Kidney (tissue), 14 donors: Measurements from ENCODE around the gene ATP10B. TPM values are rescaled to one million over a fixed set of nuclear protein-coding genes. Genes with fewer than 3 reads are reported as not detected.

Source experiments
- DNase-seq, 5 donors: peaks; one replicate each; pipeline ENCODE4 v3.0.0-alpha.2; 2013 to 2020
- FAIRE-seq: peaks from 2 replicates; lab custom pipeline; 2012; peaks lifted over from hg19 to GRCh38; lab: Jason Lieb, UNC
- H3K27ac ChIP-seq, 2 donors: one replicate each; pipeline ENCODE4 v1.7.0; 2013; ENCODE audit warnings: low read depth in 2 of 2, low read length in 2 of 2, inconsistent platforms in 1 of 2
- H3K27me3 ChIP-seq: one replicate; pipeline ENCODE4 v1.7.1; 2013; ENCODE audit warnings: low read length, inconsistent platforms; ENCODE audit not compliant: control insufficient read depth, insufficient read depth
- H3K36me3 ChIP-seq, 3 donors: one replicate each; pipeline versions ENCODE4 v1.7.0 to v1.7.1; 2013; ENCODE audit warnings: low read length in 3 of 3, control low read depth in 1 of 3, inconsistent platforms in 1 of 3; ENCODE audit not compliant: insufficient read depth in 3 of 3, control insufficient read depth in 2 of 3
- H3K4me1 ChIP-seq, 3 donors: one replicate each; pipeline versions ENCODE4 v1.7.0 to v1.7.1; 2013; ENCODE audit warnings: low read length in 3 of 3, inconsistent platforms in 1 of 3, low read depth in 1 of 3; ENCODE audit not compliant: control insufficient read depth in 2 of 3, insufficient read depth in 2 of 3
- H3K4me3 ChIP-seq, 3 donors: one replicate each; pipeline versions ENCODE4 v1.7.0 to v1.8.1; 2013; ENCODE audit warnings: low read length in 3 of 3, control low read depth in 1 of 3, inconsistent platforms in 1 of 3
- H3K9ac ChIP-seq, 3 donors: one replicate each; pipeline versions ENCODE4 v1.7.0 to v1.7.1; 2013; ENCODE audit warnings: low read length in 3 of 3, control low read depth in 1 of 3, inconsistent platforms in 1 of 3
- H3K9me3 ChIP-seq, 3 donors: one replicate each; pipeline versions ENCODE4 v1.7.0 to v1.7.1; 2013; ENCODE audit warnings: low read length in 3 of 3, control low read depth in 1 of 3, inconsistent platforms in 1 of 3; ENCODE audit not compliant: control insufficient read depth in 2 of 3, insufficient read depth in 1 of 3
- CTCF ChIP-seq: IDR thresholded peaks from 3 replicates; pipeline ENCODE4 v1.5.1; 2012; ENCODE audit warnings: mild to moderate bottlenecking, moderate library complexity, borderline replicate concordance; ENCODE audit not compliant: insufficient read depth; ENCODE audit errors: extremely low read depth
- intact Hi-C: fragments of 100-400 bp; cut with DNase I; formaldehyde crosslinking; loops from one replicate; pipeline ENCODE4 v1.11.1; 2022
- polyA plus RNA-seq: library from polyadenylated mRNA; stranded (reverse); fragments of 350-450 nt; fragmentation: Illumina TruSeq; extraction: RNeasy Lipid Tissue Mini Kit (QIAGEN cat#74804); gene quantifications from one replicate; pipeline ENCODE4 v1.2.3, GENCODE V29; 2014; ENCODE audit warnings: low read depth, low replicate concordance; ENCODE audit not compliant: insufficient read depth
- total RNA-seq: library from RNA; stranded (reverse); fragmentation: NEBNext Ultra II Directional; extraction: Animal tissue kit (Norgen Biotek cat#: 25700); gene quantifications from one replicate; pipeline ENCODE4 v1.2.1, GENCODE V29; 2021
- donor health status: control.
- donor health status: control.
- donor health status: control.
- donor health status: control.
- donor health status: control.
- donor health status: DM: yes; HTN: yes; CAD: no.
- donor health status: Normal renal cell carcinoma (clear cell type).

Gene ATP10B
- total and polyA plus RNA-seq, 2 donors from 2014 or later, result 1.4 TPM; not detected in 1

- H3K4me1 ChIP-seq, result no peaks in the 10 kb centered on the region
- DNase-seq (no peak), FAIRE-seq (no peak)
- H3K4me3 ChIP-seq, result no peak overlapping the region
- TF ChIP-seq CTCF, result no peak
- intact Hi-C loops, result no loop called here
- H3K9ac ChIP-seq, result no peak overlapping the region
- H3K9me3 ChIP-seq, result no peaks in the 10 kb centered on the region
- no peaks in the 10 kb centered on the region for H3K27me3 ChIP-seq
- no peak overlapping the region for H3K27ac ChIP-seq
- no peaks in the 10 kb centered on the region for H3K36me3 ChIP-seq
Observed at GRCh38 chr5:160643616-160644240, 208.3 kb downstream of the ATP10B start.

GRCh38 chr5:160641405-160641804, 210.6 kb downstream of the ATP10B start:
- DNase-seq (no peak), FAIRE-seq (no peak)
- H3K4me1 ChIP-seq, result peaks cover 0 to 4% (median 0%) of the 10 kb centered on the region in 3 donors
- H3K9ac ChIP-seq, result no peak overlapping the region
- no peak for TF ChIP-seq CTCF
- intact Hi-C loops, result no loop called here
- H3K9me3 ChIP-seq, result no peaks in the 10 kb centered on the region
- H3K4me3 ChIP-seq, result no peak overlapping the region
- no peaks in the 10 kb centered on the region for H3K36me3 ChIP-seq
- H3K27ac ChIP-seq, result no peak overlapping the region
- H3K27me3 ChIP-seq, result no peaks in the 10 kb centered on the region

GRCh38 chr5:160640406-160640805, 211.6 kb downstream of the ATP10B start:
- TF ChIP-seq CTCF, result no peak
- FAIRE-seq (no peak), DNase-seq (no peak)
- H3K4me1 ChIP-seq, result peaks cover 0 to 4% (median 0%) of the 10 kb centered on the region in 3 donors
- intact Hi-C loops, result no loop called here
- no peak overlapping the region for H3K9ac ChIP-seq
- H3K9me3 ChIP-seq, result no peaks in the 10 kb centered on the region
- no peak overlapping the region for H3K27ac ChIP-seq
- no peaks in the 10 kb centered on the region for H3K27me3 ChIP-seq
- no peaks in the 10 kb centered on the region for H3K36me3 ChIP-seq
- H3K4me3 ChIP-seq, result no peak overlapping the region
